IMR-90 (cell line): ENCODE data around the gene RABGEF1. TPM values are rescaled to one million over a fixed set of nuclear protein-coding genes. Genes with fewer than 3 reads are reported as not detected.
A peak's percentile ranks its signal among the peaks of the same experiment; 100 is the strongest.

Experiments used
- ATAC-seq: fragments of 200-7000 bp; cut with Tn5 transposase; 2 replicates; pipeline ENCODE4 v1.9.1; 2020; ENCODE audit warnings: low read depth, mild to moderate bottlenecking, moderate library complexity
- BruUV-seq: library from RNA; stranded (reverse); fragments of 400-500 nt; replicated peaks from 2 replicates; lab custom pipeline; 2021; lab: Mats Ljungman, UMichigan
- CTCF ChIA-PET: fragments of 300-600 bp; formaldehyde crosslinking; extraction: SDS; loops from one replicate; lab custom pipeline; 2021; ENCODE audit warnings: antibody characterized with exemption; lab: Yijun Ruan, JAX
- POLR2A ChIA-PET: fragments of 300-600 bp; sonication (Branson Sonifier 250); formaldehyde crosslinking; loops from one replicate; lab custom pipeline; 2022; ENCODE audit warnings: antibody characterized with exemption; ENCODE audit not compliant: unreplicated experiment; lab: Charles Lee
- DNase-seq: peaks from one replicate; pipeline ENCODE4 v3.0.0; 2013
- H2AFZ ChIP-seq: replicated peaks from 2 replicates; pipeline ENCODE3; 2013; ENCODE audit warnings: low read length, mild to moderate bottlenecking; ENCODE audit not compliant: poor library complexity
- H2AK5ac ChIP-seq: 2 replicates; pipeline ENCODE4 v1.6.1; 2013; ENCODE audit warnings: low read depth, low read length, inconsistent platforms
- H2AK9ac ChIP-seq: replicated peaks from 2 replicates; pipeline ENCODE3; 2013; ENCODE audit warnings: mild to moderate bottlenecking, low read depth, low read length, moderate library complexity; ENCODE audit not compliant: poor library complexity
- H2BK120ac ChIP-seq: 2 replicates; pipeline ENCODE4 v1.6.1; 2013; ENCODE audit warnings: low read depth, low read length, inconsistent platforms
- H2BK15ac ChIP-seq: 3 replicates; pipeline ENCODE4 v1.6.1; 2013; ENCODE audit warnings: low read depth, low read length, inconsistent platforms
- H2BK20ac ChIP-seq: 2 replicates; pipeline ENCODE4 v1.6.1; 2013; ENCODE audit warnings: low read depth, mild to moderate bottlenecking, inconsistent platforms, low read length, moderate library complexity
- H2BK5ac ChIP-seq: 2 replicates; pipeline ENCODE4 v1.6.1; 2013; ENCODE audit warnings: mild to moderate bottlenecking, low read depth, low read length, inconsistent platforms; ENCODE audit not compliant: poor library complexity, severe bottlenecking
- H3K14ac ChIP-seq: replicated peaks from 2 replicates; pipeline ENCODE4 v1.6.1; 2013; ENCODE audit warnings: low read depth, low read length, inconsistent platforms
- H3K18ac ChIP-seq: 2 replicates; pipeline ENCODE4 v1.6.1; 2013; ENCODE audit warnings: low read depth, low read length, control low read depth
- H3K23ac ChIP-seq: 2 replicates; pipeline ENCODE4 v1.6.1; 2013; ENCODE audit warnings: low read depth, low read length, inconsistent platforms
- H3K27ac ChIP-seq: 2 replicates; pipeline ENCODE4 v1.5.1; 2013; ENCODE audit warnings: mild to moderate bottlenecking, control low read depth, low read length; ENCODE audit not compliant: insufficient read depth
- H3K27me3 ChIP-seq: 2 replicates; pipeline ENCODE4 v1.6.1; 2013; ENCODE audit warnings: low read length; ENCODE audit not compliant: control insufficient read depth, insufficient read depth
- H3K36me3 ChIP-seq: 2 replicates; pipeline ENCODE4 v1.6.1; 2013; ENCODE audit warnings: low read length, mixed read lengths; ENCODE audit not compliant: control insufficient read depth, insufficient read depth
- H3K4ac ChIP-seq: 2 replicates; pipeline ENCODE4 v1.6.1; 2013; ENCODE audit warnings: low read depth, low read length, inconsistent platforms
- H3K4me1 ChIP-seq: 2 replicates; pipeline ENCODE4 v1.6.1; 2013; ENCODE audit warnings: low read length, mixed read lengths; ENCODE audit not compliant: control insufficient read depth, insufficient read depth
- H3K4me2 ChIP-seq: 2 replicates; pipeline ENCODE4 v1.6.1; 2013; ENCODE audit warnings: low read depth, mild to moderate bottlenecking, control low read depth, low read length, moderate library complexity
- H3K4me3 ChIP-seq: 2 replicates; pipeline ENCODE4 v1.5.1; 2013; ENCODE audit warnings: low read depth, mild to moderate bottlenecking, control low read depth, low read length, moderate library complexity; ENCODE audit not compliant: insufficient read depth
- H3K56ac ChIP-seq: 2 replicates; pipeline ENCODE4 v1.6.1; 2013; ENCODE audit warnings: low read length, inconsistent platforms; ENCODE audit not compliant: insufficient read depth; ENCODE audit errors: extremely low read depth
- H3K79me1 ChIP-seq, 2 experiments: 2 replicates each; pipeline ENCODE4 v1.6.1; 2013; ENCODE audit warnings: low read length in 2 of 2, inconsistent platforms in 1 of 2, low read depth in 1 of 2
- H3K9ac ChIP-seq: 2 replicates; pipeline ENCODE4 v1.6.1; 2013; ENCODE audit warnings: low read depth, low read length, control low read depth
- H3K9me1 ChIP-seq: 2 replicates; pipeline ENCODE4 v1.6.1; 2013; ENCODE audit warnings: low read length, inconsistent platforms; ENCODE audit not compliant: insufficient read depth
- H3K9me3 ChIP-seq: 2 replicates; pipeline ENCODE4 v1.6.1; 2013; ENCODE audit warnings: low read length; ENCODE audit not compliant: control insufficient read depth, insufficient read depth
- H4K20me1 ChIP-seq: 2 replicates; pipeline ENCODE4 v1.6.1; 2013; ENCODE audit warnings: low read length, inconsistent platforms; ENCODE audit not compliant: insufficient read depth
- H4K5ac ChIP-seq: 2 replicates; pipeline ENCODE4 v1.6.1; 2013; ENCODE audit warnings: mild to moderate bottlenecking, low read depth, low read length, control low read depth
- H4K8ac ChIP-seq, 2 experiments: 2 replicates each; pipeline ENCODE4 v1.6.1; 2013; ENCODE audit warnings: low read depth in 2 of 2, low read length in 2 of 2, control low read depth in 1 of 2, inconsistent platforms in 1 of 2
- H4K91ac ChIP-seq: 2 replicates; pipeline ENCODE4 v1.6.1; 2013; ENCODE audit warnings: low read depth, low read length, inconsistent platforms; ENCODE audit not compliant: insufficient read depth
- POLR2A ChIP-seq: IDR thresholded peaks from 2 replicates; pipeline ENCODE4 v1.6.1; 2012; ENCODE audit warnings: mild to moderate bottlenecking, low read depth, low read length
- RAD21 ChIP-seq: IDR thresholded peaks from 2 replicates; pipeline ENCODE4 v1.6.1; 2012; ENCODE audit warnings: low read length, improper control_type of control experiment
- RCOR1 ChIP-seq: IDR thresholded peaks from 2 replicates; pipeline ENCODE4 v1.6.1; 2012; ENCODE audit warnings: mild to moderate bottlenecking, low read length, improper control_type of control experiment; ENCODE audit not compliant: insufficient replicate concordance
- RFX5 ChIP-seq: IDR thresholded peaks from 2 replicates; pipeline ENCODE4 v1.8.0; 2012; ENCODE audit warnings: low read depth, mild to moderate bottlenecking, low read length, moderate library complexity
- USF2 ChIP-seq: fragments of 150-350 bp; IDR thresholded peaks from 2 replicates; pipeline ENCODE4 v1.6.1; 2017; ENCODE audit warnings: mild to moderate bottlenecking, antibody characterized with exemption, low read length, low read depth
- WGBS, 2 experiments: methylation state at CpG; one replicate each; pipeline versions ENCODE4 v1.1.5 to v1.1.7; 2013; ENCODE audit warnings: missing lambda C conversion rate in 2 of 2; ENCODE audit not compliant: insufficient read length in 1 of 2; ENCODE audit errors: extremely low coverage in 2 of 2; 5-methylcytosine and 5-hydroxymethylcytosine counted together
- dilution Hi-C: fragments of 300-500 bp; cut with HindIII; formaldehyde crosslinking; loops from one replicate; pipeline ENCODE4 v1.14.3; 2018; ENCODE audit warnings: low sequenced_read_pairs; ENCODE audit not compliant: unreplicated experiment
- in situ Hi-C: fragments of 300-500 bp; cut with MboI; formaldehyde crosslinking; loops from 3 replicates; pipeline ENCODE4 v1.14.3; 2019; ENCODE audit warnings: low sequenced_read_pairs, inconsistent platforms, mixed read lengths
- intact Hi-C: fragments of 100-400 bp; cut with micrococcal nuclease; formaldehyde crosslinking; loops from 2 replicates; pipeline ENCODE4 v1.10.0; 2022
- polyA plus RNA-seq, 3 experiments: library from polyadenylated mRNA; depleted of rRNA; stranded (reverse); fragments of >200 nt; gene quantifications; 2 replicates each; pipeline ENCODE4 v1.2.3, GENCODE V29; 2012; ENCODE audit warnings: low replicate concordance in 1 of 3
- total RNA-seq: library from RNA; depleted of rRNA; stranded (reverse); fragments of >200 nt; gene quantifications from 2 replicates; pipeline ENCODE4 v1.2.3, GENCODE V29; 2012

RABGEF1 gene
- total and polyA plus RNA-seq, 2 of the 4 experiments (the other 2 are of a cell fraction): 34.9 to 56.6 TPM

GRCh38 chr7:66740302-66740979 is at the start of gene RABGEF1 (continued):
- TF ChIP-seq USF2 (0 out of 2 replicates have a peak, but pooled peaks have one; percentile 2), POLR2A (peak; percentile 98), RFX5 (no peak), RCOR1 (no peak), RAD21 (no peak)

GRCh38 chr7:66693331-66693730 is 47.2 kb upstream of the RABGEF1 start:
- no TSS peak for BruUV-seq
- peaks cover 8 to 56% of the 10 kb centered on the region in 2 experiments for H3K79me1 ChIP-seq
- POLR2A ChIA-PET: no interaction called here

More at GRCh38 chr7:66693331-66693730, 47.2 kb upstream of the RABGEF1 start:
- no peak overlapping the region for H2BK15ac ChIP-seq
- H3K4ac ChIP-seq: no peak overlapping the region
- H4K20me1 ChIP-seq: peaks cover 13% of the 10 kb centered on the region; the same call in 1 of the 2 replicates
- no peak overlapping the region for H2BK20ac ChIP-seq
- DNase-seq (no peak), ATAC-seq (no peak)
- H2AK9ac ChIP-seq: no peak overlapping the region
- no peak overlapping the region for H3K4me2 ChIP-seq
- H3K27ac ChIP-seq: no peak overlapping the region
- no peaks in the 10 kb centered on the region for H3K27me3 ChIP-seq
- dilution Hi-C loops (no loop called here), intact Hi-C loops (no loop called here), in situ Hi-C loops (no loop called here)
- H3K9me3 ChIP-seq: no peaks in the 10 kb centered on the region
- no peak overlapping the region for H2BK5ac ChIP-seq
- H3K4me3 ChIP-seq: no peak overlapping the region
- H3K18ac ChIP-seq: no peak overlapping the region
- no peak overlapping the region for H4K91ac ChIP-seq
- H4K5ac ChIP-seq: no peak overlapping the region
- no peak overlapping the region for H4K8ac ChIP-seq
- no peak overlapping the region for H2BK120ac ChIP-seq
- H3K56ac ChIP-seq: no peak overlapping the region
- no peak overlapping the region for H3K9ac ChIP-seq
- H3K36me3 ChIP-seq: peaks cover 20% of the 10 kb centered on the region; the same call in 1 of the 2 replicates
- H3K23ac ChIP-seq: no peak overlapping the region
- peaks cover 7% of the 10 kb centered on the region for H3K4me1 ChIP-seq
- no peak overlapping the region for H2AK5ac ChIP-seq
- 0 out of 2 replicates have a peak, but pooled peaks have one; percentile 6 for TF ChIP-seq POLR2A
- TF ChIP-seq RCOR1: no peak
- 0 out of 2 replicates have a peak, but pooled peaks cover 3% of the 10 kb centered on the region for H3K9me1 ChIP-seq
- H3K14ac ChIP-seq: no peak overlapping the region
- CTCF ChIA-PET: no interaction called here
- no CpG with 5 or more reads among the region's 4 CpGs for WGBS, 2 experiments
- no peak overlapping the region for H2AFZ ChIP-seq
